ENCODE data around the gene TRIM32. TPM values are rescaled to one million over a fixed set of nuclear protein-coding genes. Genes with fewer than 3 reads are reported as not detected.

Gene TRIM32
- total and polyA plus RNA-seq, 12 donors, result 3.5 to 40.1 (median 19.1) TPM

GRCh38 chr9:116668970-116669695 is 18.0 kb upstream of the TRIM32 start:
- no peaks in the 10 kb centered on the region for H3K36me3 ChIP-seq (replicated peaks in 1 of 2)
- peaks cover 0 to 6% (median 0%) of the 10 kb centered on the region in 3 donors for H3K9me3 ChIP-seq (replicated peaks in 1 of 3)
- TF ChIP-seq CTCF (IDR thresholded peaks at IDR 0.05), result no peak
- no peak for TF ChIP-seq POLR2A (IDR thresholded peaks at IDR 0.05)
- intact Hi-C loops (cut with DNase I), result no loop called here
- no peak overlapping the region for H3K27ac ChIP-seq
- 79 to 96% (median 95%) methylated on average over 4 of the region's 4 CpGs for WGBS, 4 donors
- no peaks in the 10 kb centered on the region for H3K4me1 ChIP-seq (replicated peaks in 1 of 2)
- no peak for DNase-seq
- no peaks in the 10 kb centered on the region for H3K27me3 ChIP-seq
- no peak overlapping the region for H3K4me3 ChIP-seq

- Histone ChIP-seq H3K4me3 (no peak overlapping the region), H3K4me1 (replicated peaks in 1 of 2) (no peaks in the 10 kb centered on the region), H3K9me3 (replicated peaks in 1 of 3) (peaks cover 0 to 6% (median 0%) of the 10 kb centered on the region in 3 donors), H3K27me3 (no peaks in the 10 kb centered on the region), H3K36me3 (replicated peaks in 1 of 2) (no peaks in the 10 kb centered on the region), H3K27ac (no peak overlapping the region)
- intact Hi-C loops (cut with DNase I), result no loop called here
- DNase-seq, result no peak
- TF ChIP-seq POLR2A (IDR thresholded peaks at IDR 0.05) (no peak), CTCF (IDR thresholded peaks at IDR 0.05) (no peak)
- 66 to 74% (median 69%) methylated on average over 2 of the region's 2 CpGs for WGBS, 4 donors
Observed at GRCh38 chr9:116671605-116672004, 15.5 kb upstream of the TRIM32 start.

DNA sequence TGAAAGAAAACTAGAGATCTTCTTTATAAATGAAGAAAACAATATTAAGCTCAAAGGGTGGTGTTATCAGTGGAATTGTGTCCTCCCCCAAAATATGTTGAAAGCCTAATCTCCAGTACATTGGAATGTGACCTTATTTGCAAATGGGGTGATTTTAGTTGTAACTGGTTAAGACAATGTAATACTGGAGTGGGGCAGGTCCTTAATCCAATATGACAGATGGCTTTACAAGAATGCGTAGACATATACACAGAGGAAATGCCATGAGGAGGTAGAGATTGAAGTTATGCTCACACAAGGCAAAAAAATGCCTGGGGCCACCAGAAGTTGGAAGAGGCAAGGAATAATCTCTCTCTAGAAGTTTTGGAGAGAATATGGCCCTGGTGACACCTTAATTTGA is 13.7 kb upstream of the TRIM32 start:
- H3K36me3 ChIP-seq (replicated peaks in 1 of 2), result no peaks in the 10 kb centered on the region
- H3K4me1 ChIP-seq (replicated peaks in 1 of 2), result no peaks in the 10 kb centered on the region
- intact Hi-C loops (cut with DNase I), result no loop called here
- no peak overlapping the region for H3K4me3 ChIP-seq
- TF ChIP-seq POLR2A (IDR thresholded peaks at IDR 0.05) (no peak), CTCF (IDR thresholded peaks at IDR 0.05) (no peak)
- no peak for DNase-seq
- H3K27me3 ChIP-seq, result no peaks in the 10 kb centered on the region
- H3K27ac ChIP-seq, result no peak overlapping the region
- WGBS, 4 donors, result 55 to 98% (median 79%) methylated on average over 1 of the region's 1 CpG
- peaks cover 0 to 6% (median 0%) of the 10 kb centered on the region in 3 donors for H3K9me3 ChIP-seq (replicated peaks in 1 of 3)

GRCh38 chr9:116674210-116674980 is 12.7 kb upstream of the TRIM32 start:
- 92 to 95% (median 94%) methylated on average over 4 to 5 of the region's 5 CpGs for WGBS, 4 donors
- no peak for DNase-seq
- Histone ChIP-seq H3K4me1 (replicated peaks in 1 of 2) (no peaks in the 10 kb centered on the region), H3K27me3 (no peaks in the 10 kb centered on the region), H3K4me3 (no peak overlapping the region), H3K27ac (no peak overlapping the region), H3K36me3 (replicated peaks in 1 of 2) (no peaks in the 10 kb centered on the region), H3K9me3 (replicated peaks in 1 of 3) (peaks cover 0 to 6% (median 0%) of the 10 kb centered on the region in 3 donors)
- intact Hi-C loops (cut with DNase I), result no loop called here
- TF ChIP-seq POLR2A (IDR thresholded peaks at IDR 0.05) (no peak), CTCF (IDR thresholded peaks at IDR 0.05) (no peak)

All from adrenal gland (tissue), 12 donors.